GM10266 (cell line): Measurements from ENCODE around the gene RREB1.

ENCODE experiments used
- DNase-seq: peaks from one replicate; pipeline ENCODE4 v3.0.0; 2012; ENCODE audit errors: extremely low spot score
- TF ChIP-seq, protein P1 (sequence below): IDR thresholded peaks from 2 replicates; pipeline ENCODE4 v1.5.1; 2012; ENCODE audit warnings: mild to moderate bottlenecking, low read depth; ENCODE audit not compliant: control insufficient read depth, insufficient read depth; ENCODE audit errors: missing control alignments

The RREB1 gene

DNA sequence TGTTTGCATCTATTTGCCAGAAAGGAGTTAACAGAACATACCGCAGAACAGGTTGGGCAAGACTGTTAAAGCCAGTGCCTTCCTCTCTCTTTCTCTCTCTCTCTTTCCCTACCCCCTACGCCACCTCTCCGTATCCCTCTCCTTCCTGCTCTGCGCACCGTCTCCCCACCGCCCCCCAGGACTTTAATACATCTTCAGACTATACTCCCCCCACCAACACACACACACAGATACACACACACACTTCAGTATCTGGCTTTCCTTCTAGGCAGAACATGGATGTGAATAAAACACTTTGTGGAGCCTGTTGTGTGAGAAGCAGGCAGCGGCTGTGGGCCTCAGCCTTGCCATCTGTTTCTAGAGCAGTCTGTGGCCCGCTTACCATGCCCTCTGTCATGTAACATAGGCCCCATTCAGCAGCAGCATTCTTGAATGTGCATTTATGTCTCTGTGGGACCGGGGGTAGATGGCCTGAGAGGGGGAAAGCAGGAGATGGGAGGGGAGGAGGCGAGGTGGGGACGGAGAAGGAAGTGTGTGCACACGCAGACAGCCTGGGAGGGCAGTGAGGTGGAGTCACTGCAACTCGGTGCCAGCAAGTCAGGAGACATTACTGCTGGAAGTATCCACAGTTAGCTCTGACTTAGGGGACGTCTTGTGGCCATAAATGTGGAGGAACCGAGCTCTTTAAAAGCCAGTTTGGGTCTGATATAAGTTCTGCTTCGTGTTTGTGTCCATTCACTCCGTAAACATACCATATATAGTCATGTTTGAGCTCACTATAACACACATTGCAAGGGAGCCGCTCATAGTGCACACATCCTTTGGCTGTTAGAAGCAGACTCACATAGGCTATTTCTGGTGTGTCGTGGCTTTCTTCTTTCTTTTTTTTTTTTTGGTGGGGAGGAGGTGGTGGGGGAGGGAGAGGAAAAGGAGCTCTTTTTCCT is 38.4 kb downstream of the RREB1 start:
- DNase-seq = peak; percentile 38
- TF ChIP-seq, protein P1, sequence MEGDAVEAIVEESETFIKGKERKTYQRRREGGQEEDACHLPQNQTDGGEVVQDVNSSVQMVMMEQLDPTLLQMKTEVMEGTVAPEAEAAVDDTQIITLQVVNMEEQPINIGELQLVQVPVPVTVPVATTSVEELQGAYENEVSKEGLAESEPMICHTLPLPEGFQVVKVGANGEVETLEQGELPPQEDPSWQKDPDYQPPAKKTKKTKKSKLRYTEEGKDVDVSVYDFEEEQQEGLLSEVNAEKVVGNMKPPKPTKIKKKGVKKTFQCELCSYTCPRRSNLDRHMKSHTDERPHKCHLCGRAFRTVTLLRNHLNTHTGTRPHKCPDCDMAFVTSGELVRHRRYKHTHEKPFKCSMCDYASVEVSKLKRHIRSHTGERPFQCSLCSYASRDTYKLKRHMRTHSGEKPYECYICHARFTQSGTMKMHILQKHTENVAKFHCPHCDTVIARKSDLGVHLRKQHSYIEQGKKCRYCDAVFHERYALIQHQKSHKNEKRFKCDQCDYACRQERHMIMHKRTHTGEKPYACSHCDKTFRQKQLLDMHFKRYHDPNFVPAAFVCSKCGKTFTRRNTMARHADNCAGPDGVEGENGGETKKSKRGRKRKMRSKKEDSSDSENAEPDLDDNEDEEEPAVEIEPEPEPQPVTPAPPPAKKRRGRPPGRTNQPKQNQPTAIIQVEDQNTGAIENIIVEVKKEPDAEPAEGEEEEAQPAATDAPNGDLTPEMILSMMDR = no peak

GRCh38 chr6:7147051-7147671 is 39.4 kb downstream of the RREB1 start:
- TF ChIP-seq, protein P1 = no peak
- DNase-seq = no peak

- TF ChIP-seq, protein P1 = no peak
- no peak for DNase-seq
Measured at GRCh38 chr6:7148100-7148822, 40.5 kb downstream of the RREB1 start.

- no peak for DNase-seq
- TF ChIP-seq, protein P1 = no peak
Measured at GRCh38 chr6:7150381-7151064, 42.8 kb downstream of the RREB1 start.

DNA sequence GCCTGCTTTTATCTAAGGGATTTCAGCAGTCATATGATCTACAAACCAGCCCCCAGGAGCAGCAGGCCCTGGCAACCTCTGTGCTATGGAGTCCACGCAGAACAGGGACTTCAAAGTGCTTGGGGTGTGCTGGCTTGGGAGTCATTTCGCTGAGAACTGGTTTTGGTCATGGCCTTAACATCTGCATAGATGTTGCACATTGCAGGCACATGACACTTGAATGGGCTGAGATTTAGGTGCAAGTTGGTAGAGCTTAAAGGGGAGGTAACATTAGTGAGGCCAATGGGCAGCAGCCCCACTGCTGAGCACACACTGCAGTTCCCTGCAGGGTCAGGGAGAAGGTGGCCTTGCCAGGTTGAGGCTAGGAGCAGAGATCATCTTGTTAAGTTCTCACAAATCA is 43.6 kb downstream of the RREB1 start:
- TF ChIP-seq, protein P1 = no peak
- DNase-seq = no peak

DNA sequence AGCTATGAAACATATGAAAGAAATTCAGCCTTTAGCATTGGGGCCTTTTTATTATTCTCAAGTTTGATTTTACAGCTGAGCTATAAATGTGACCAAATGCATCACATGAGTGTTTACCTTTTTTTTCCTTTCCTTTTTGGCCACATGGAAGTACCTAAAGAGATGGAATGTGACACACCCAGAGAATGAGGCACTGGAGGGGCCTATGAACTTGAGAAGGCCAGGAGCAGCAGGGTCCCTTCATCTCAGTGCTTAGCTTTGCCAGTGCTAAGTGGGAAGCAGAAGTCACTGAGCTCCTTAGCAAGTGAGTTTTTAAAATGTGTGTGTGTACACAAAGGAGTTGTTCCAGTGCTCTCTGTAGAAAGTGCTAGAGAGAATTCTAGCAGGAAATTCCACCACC is 44.7 kb downstream of the RREB1 start:
- TF ChIP-seq, protein P1 = no peak
- DNase-seq = no peak
